Measurements from ENCODE around the gene WSCD2.

The WSCD2 gene

GRCh38 chr12:108270849-108271143, 141.7 kb downstream of the WSCD2 start:
- DNase-seq, result no peak

GRCh38 chr12:108271951-108272872, 143.1 kb downstream of the WSCD2 start:
- DNase-seq, result no peak

- no peak for DNase-seq
Observed at GRCh38 chr12:108273217-108273616, 144.1 kb downstream of the WSCD2 start.

- no peak for DNase-seq
Observed at GRCh38 chr12:108277613-108278012, 148.5 kb downstream of the WSCD2 start.

GRCh38 chr12:108282160-108282559, 153.1 kb downstream of the WSCD2 start:
- DNase-seq, result no peak

GRCh38 chr12:108282676-108283075, 153.6 kb downstream of the WSCD2 start:
- no peak for DNase-seq

GRCh38 chr12:108284163-108284562, 155.1 kb downstream of the WSCD2 start:
- no peak for DNase-seq

- DNase-seq, result no peak
Observed at GRCh38 chr12:108285016-108285415, 155.9 kb downstream of the WSCD2 start.

- no peak for DNase-seq
Observed at GRCh38 chr12:108287227-108287626, 158.1 kb downstream of the WSCD2 start.

- DNase-seq, result no peak
Observed at GRCh38 chr12:108289350-108290161, 160.5 kb downstream of the WSCD2 start.

- no peak for DNase-seq
Observed at GRCh38 chr12:108295641-108296040, 166.6 kb downstream of the WSCD2 start.

GRCh38 chr12:108296945-108297344, 167.9 kb downstream of the WSCD2 start:
- no peak for DNase-seq

- DNase-seq, result no peak
Observed at GRCh38 chr12:108297424-108297823, 168.3 kb downstream of the WSCD2 start.

- no peak for DNase-seq
Observed at GRCh38 chr12:108297895-108298760, 169.0 kb downstream of the WSCD2 start.

- no peak for DNase-seq
Observed at GRCh38 chr12:108298761-108299275, 169.7 kb downstream of the WSCD2 start.

GRCh38 chr12:108299516-108299915, 170.4 kb downstream of the WSCD2 start:
- DNase-seq, result no peak

All from Kasumi-1 (cell line).